ENCODE measurements around the gene NCKAP5. TPM values are rescaled to one million over a fixed set of nuclear protein-coding genes. Genes with fewer than 3 reads are reported as not detected.

The NCKAP5 gene
- total and polyA plus RNA-seq, 11 donors, result 0.51 to 10.5 (median 5.2) TPM

- H3K4me1 ChIP-seq, result no peaks in the 10 kb centered on the region
- no peaks in the 10 kb centered on the region for H3K27me3 ChIP-seq
- DNase-seq, result no peak
- TF ChIP-seq CTCF (IDR thresholded peaks at IDR 0.05) (no peak), POLR2A (IDR thresholded peaks at IDR 0.05) (no peak)
- H3K9me3 ChIP-seq, result peaks cover 0 to 11% (median 0%) of the 10 kb centered on the region in 12 donors
- WGBS, 4 donors, result 91 to 97% (median 96%) methylated on average over 2 of the region's 2 CpGs
- H3K27ac ChIP-seq, result no peak overlapping the region
- no peak overlapping the region for H3K4me3 ChIP-seq
- H3K36me3 ChIP-seq, result no peaks in the 10 kb centered on the region
- intact Hi-C loops (cut with DNase I), result no loop called here
- no peak for ATAC-seq
Measured at GRCh38 chr2:132897111-132897510, 671.2 kb downstream of the NCKAP5 start.

DNA sequence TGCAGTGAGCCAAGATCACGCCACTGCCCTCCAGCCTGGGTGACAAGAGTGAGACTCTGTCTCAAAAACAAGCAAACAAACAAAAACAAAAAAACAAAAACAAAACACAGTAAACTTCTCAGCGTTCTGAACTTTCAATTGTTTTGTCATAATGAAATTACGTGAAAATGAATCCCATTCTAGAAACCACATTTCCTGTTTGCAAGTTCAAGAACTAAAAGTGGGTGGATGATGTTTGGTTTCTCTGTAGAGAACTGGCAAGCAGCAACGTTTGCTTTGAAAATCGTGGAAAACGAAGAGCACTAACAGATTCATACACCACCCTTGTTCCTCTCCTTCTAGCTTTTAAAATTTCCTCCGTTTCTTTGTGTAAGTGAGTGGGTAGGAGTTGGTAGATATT, 672.2 kb downstream of the NCKAP5 start:
- Histone ChIP-seq H3K27ac (no peak overlapping the region), H3K36me3 (no peaks in the 10 kb centered on the region), H3K9me3 (peaks cover 0 to 11% (median 0%) of the 10 kb centered on the region in 12 donors), H3K27me3 (no peaks in the 10 kb centered on the region), H3K4me1 (no peaks in the 10 kb centered on the region), H3K4me3 (no peak overlapping the region)
- no peak for DNase-seq
- no peak for ATAC-seq
- TF ChIP-seq CTCF (IDR thresholded peaks at IDR 0.05), result no peak
- no peak for TF ChIP-seq POLR2A (IDR thresholded peaks at IDR 0.05)
- WGBS, 4 donors, result 66 to 73% (median 69%) methylated on average over 7 of the region's 7 CpGs
- intact Hi-C loops (cut with DNase I), result no loop called here

DNA sequence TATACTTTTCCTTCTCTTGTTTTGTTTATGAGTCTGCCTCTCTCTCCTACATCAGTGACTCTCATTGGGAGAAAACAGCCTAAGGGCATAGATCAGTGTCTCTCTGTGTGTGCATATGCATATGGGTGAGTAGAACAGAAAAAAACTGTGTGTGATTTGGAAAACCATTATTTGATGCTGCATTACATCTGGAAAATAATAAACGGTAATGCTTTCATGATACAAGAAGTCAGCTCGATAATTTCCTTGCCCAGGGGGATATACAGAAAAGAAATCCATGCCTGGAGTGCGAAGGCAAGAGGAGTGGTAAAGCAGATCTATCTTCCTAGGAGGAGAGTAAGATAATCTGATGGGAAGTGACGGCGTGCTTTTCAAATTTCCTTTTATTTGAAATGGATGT, 676.8 kb downstream of the NCKAP5 start:
- TF ChIP-seq POLR2A (IDR thresholded peaks at IDR 0.05) (no peak), CTCF (IDR thresholded peaks at IDR 0.05) (no peak)
- intact Hi-C loops (cut with DNase I), result no loop called here
- peaks cover 0 to 6% (median 2%) of the 10 kb centered on the region in 12 donors for H3K9me3 ChIP-seq
- 83 to 90% (median 88%) methylated on average over 5 of the region's 5 CpGs for WGBS, 4 donors
- no peak for ATAC-seq
- no peak overlapping the region for H3K4me3 ChIP-seq
- H3K4me1 ChIP-seq, result no peaks in the 10 kb centered on the region
- H3K27me3 ChIP-seq, result no peaks in the 10 kb centered on the region
- no peak for DNase-seq
- no peaks in the 10 kb centered on the region for H3K36me3 ChIP-seq
- no peak overlapping the region for H3K27ac ChIP-seq

DNA sequence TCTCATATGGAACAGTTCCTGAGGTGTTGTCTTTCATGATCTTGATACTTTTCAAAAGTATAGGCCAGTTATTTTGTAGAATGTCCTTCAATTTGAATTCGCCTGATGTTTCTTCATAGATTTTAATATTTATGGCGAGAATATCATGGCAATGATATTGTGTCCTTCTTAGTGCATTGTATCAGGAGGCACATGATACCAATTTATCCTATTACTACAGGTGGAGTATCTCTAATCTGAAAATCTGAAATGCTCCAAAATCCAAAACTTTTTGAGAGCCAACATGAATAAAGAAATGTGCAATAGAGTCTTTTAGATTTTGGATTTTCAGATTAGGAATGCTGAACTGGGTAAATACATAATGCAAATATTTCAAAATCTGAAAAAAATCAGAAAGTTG, 681.7 kb downstream of the NCKAP5 start:
- intact Hi-C loops (cut with DNase I), result no loop called here
- Histone ChIP-seq H3K36me3 (no peaks in the 10 kb centered on the region), H3K9me3 (peaks cover 0 to 16% (median 4%) of the 10 kb centered on the region in 12 donors), H3K4me3 (no peak overlapping the region), H3K4me1 (no peaks in the 10 kb centered on the region), H3K27me3 (no peaks in the 10 kb centered on the region), H3K27ac (no peak overlapping the region)
- ATAC-seq, result no peak
- DNase-seq, result no peak
- TF ChIP-seq CTCF (IDR thresholded peaks at IDR 0.05) (no peak), POLR2A (IDR thresholded peaks at IDR 0.05) (no peak)
- 70 to 100% (median 89%) methylated on average over 2 of the region's 2 CpGs for WGBS, 4 donors
